GM11168 (cell line): ENCODE data around the gene GCHFR.

ENCODE experiments used
- in situ Hi-C: fragments of 300-500 bp; cut with MboI; formaldehyde crosslinking; loops from one replicate; pipeline ENCODE4 v1.12.0; 2022; ENCODE audit warnings: low sequenced_read_pairs; ENCODE audit not compliant: unreplicated experiment

Gene GCHFR

DNA sequence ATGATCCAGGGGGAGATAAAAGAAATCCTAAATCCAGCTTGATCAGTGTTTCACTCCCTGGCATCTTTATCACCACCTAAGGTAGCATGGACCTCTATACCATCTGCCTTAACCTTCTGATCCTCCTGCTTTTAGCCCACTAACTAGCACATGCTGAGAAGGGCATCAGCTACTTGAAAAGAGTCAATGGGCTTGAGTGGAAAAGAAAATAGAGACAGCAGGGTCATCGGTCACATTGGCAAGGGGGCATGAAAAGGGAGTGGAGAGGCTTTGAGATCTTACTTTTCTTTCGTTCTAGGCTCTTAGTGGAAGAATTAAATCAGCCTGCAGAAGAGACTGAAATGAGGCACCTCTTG is 42.8 kb downstream of the GCHFR start:
- in situ Hi-C loops = no loop called here

DNA sequence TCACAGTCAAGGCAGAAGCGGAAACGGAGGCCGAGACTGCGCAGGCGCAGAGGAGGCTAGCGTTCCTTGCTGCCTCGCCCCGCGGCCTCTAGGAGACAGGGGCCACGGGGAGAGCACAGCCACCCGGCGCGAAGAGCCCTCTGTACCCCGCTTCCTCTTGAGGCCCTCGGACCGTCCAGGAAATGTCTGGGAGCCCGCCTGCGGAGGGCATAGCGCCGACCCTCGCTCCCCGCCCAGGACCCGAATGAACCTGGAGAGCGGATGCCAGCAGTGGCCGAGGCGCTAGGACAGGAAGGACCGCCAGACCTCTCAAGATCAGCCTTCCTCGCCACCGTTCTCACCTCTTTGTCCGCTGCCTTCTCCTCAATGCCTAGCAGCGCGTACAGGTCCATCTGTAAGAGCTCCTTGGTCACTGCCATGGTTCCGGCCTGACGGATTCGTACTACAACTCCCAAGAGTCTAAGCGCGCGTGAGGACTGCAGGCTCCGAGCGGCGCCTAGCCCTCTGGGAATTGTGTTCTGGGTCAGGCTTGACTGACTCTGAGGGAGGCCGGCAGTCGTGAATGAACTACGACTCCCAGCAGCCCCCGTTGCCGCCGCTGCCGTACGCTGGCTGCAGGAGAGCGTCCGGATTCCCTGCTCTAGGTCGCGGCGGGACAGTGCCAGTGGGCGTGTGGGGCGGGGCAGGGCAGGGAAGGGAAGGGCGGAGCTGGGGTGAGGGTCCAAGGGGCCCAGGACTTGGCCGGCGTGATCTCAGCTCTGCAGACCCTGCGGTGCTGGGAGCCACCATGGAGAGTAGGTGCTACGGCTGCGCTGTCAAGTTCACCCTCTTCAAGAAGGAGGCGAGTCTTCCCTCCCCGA is 43.4 kb downstream of the GCHFR start, which contains the start of the genes DNAJC17 and ZFYVE19:
TSS of gene DNAJC17 (minus strand) at position 446 of the 860 bp plus-strand sequence. CDS start at position 419, 27 bp downstream.
TSS of gene ZFYVE19 (plus strand) at position 62 of the 860 bp plus-strand sequence. CDS start at position 563, 501 bp downstream.
- in situ Hi-C loops = no loop called here

DNA sequence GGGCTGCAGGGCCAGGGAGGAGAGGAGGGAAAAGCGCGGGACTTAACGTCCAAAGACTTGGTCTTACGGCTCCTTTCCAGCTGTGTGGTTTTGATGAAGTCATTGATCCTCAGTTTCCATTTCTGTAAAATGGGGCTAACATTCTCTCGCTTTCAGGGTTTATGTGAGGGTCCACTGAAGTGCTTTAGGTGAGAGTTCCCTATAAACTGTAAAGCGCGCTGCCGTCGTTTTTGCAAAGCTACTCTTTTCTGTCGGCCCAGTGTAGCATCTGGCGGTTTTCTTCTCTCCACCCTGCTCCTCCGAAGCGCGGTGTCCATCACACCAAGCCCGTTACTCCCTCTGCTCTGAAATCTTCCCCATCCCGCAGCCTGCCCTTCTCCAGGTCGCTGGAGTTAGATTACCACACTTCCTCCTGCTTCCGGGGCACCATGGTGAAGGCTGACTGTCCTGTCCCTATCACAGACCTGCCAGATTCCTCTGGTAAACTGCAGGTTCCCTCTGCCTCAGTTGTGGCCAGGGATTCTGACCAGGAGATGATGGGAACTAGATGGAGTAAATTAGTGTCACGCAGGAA is 44.1 kb downstream of the GCHFR start:
- in situ Hi-C loops = no loop called here

- in situ Hi-C loops = no loop called here
Observed at GRCh38 chr15:40808861-40809450, 45.1 kb downstream of the GCHFR start.

GRCh38 chr15:40812721-40813425 is 49.0 kb downstream of the GCHFR start:
- in situ Hi-C loops = no loop called here

DNA sequence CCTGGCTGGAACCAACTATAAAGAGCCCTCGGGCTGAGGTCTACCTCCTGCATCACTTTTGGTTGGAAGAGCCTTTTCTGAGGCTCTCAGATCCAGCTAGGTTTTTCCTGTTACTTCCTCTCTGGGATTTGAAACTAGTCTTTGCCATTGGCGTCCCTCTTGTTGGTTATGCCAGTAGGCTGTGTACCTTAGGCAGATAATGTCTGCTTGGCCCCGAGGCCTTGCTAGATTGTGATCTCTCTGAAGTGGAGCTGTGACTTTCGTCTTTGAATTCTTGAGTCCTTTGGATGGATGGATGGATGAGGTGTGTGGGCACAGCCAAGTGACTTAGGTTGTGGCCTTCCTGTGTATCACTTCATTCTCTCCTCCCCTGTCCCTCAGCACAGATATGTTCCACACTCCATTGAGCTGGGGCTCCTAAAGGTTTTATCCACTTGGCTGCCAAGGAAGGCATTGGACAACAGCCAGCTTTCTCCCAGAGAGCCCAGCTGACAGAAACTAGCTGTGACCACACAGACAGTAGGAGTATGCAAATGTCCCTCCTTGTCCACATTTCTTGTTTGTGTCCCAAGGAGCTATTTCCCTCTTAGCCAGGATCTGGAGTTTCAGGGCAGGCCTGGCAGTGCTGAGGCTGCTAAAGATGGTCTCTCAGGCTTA is 51.3 kb downstream of the GCHFR start:
- in situ Hi-C loops = no loop called here
